Body of pancreas (tissue), 4 donors: ENCODE results near the gene ZFYVE21. TPM values are rescaled to one million over a fixed set of nuclear protein-coding genes. Genes with fewer than 3 reads are reported as not detected.

Experiments used
- ATAC-seq: fragments of 150-250 bp; one replicate; pipeline ENCODE4 v1.9.1; 2016
- DNase-seq, 4 donors: peaks; one replicate each; pipeline ENCODE4 v3.0.0-alpha.2; 2019
- H3K27ac ChIP-seq, 4 donors: fragments of 200-600 bp; sonication (generic); 1 replicate in 3 of 4; 2 replicates in 1 of 4; pipeline versions ENCODE4 v1.5.1 to v1.6.1; 2016 to 2019; ENCODE audit warnings: mild to moderate bottlenecking in 1 of 4, mixed read lengths in 1 of 4, moderate library complexity in 1 of 4
- H3K27me3 ChIP-seq, 2 donors: fragments of 200-600 bp; sonication (generic); one replicate each; pipeline ENCODE4 v1.6.0; 2016; ENCODE audit warnings: mild to moderate bottlenecking in 1 of 2
- H3K36me3 ChIP-seq, 2 donors: fragments of 200-600 bp; sonication (generic); replicated peaks in 1 of 2; 2 replicates each; pipeline ENCODE4 v1.5.1; 2016; ENCODE audit warnings: low read depth in 2 of 2; ENCODE audit not compliant: insufficient read depth in 1 of 2
- H3K4me1 ChIP-seq: fragments of 200-600 bp; sonication (generic); one replicate; pipeline ENCODE4 v1.6.0; 2016
- H3K4me3 ChIP-seq, 2 donors: fragments of 200-600 bp; sonication (generic); 1 replicate in 1 of 2; 2 replicates in 1 of 2; pipeline ENCODE4 v1.5.1; 2016 to 2019
- H3K9me3 ChIP-seq, 3 donors: fragments of 200-600 bp; sonication (generic); 1 replicate in 2 of 3; 2 replicates in 1 of 3; pipeline ENCODE4 v1.5.1; 2016
- POLR2A ChIP-seq, 3 donors: fragments of 450-650 bp; IDR thresholded peaks; one replicate each; pipeline ENCODE4 v1.6.1; 2016; ENCODE audit warnings: antibody characterized with exemption in 3 of 3, mild to moderate bottlenecking in 2 of 3
- WGBS, 2 donors: methylation state at CpG; one replicate each; pipeline ENCODE4 v1.1.5; 2017; 5-methylcytosine and 5-hydroxymethylcytosine counted together
- intact Hi-C: fragments of 100-400 bp; cut with DNase I; formaldehyde crosslinking; loops from one replicate; pipeline ENCODE4 v1.15.1; 2023
- total RNA-seq, 2 donors: library from RNA; depleted of rRNA; stranded (reverse); fragments of >200 nt; gene quantifications; one replicate each; pipeline ENCODE4 v1.1.0, GENCODE V29; 2016
- TF ChIP-seq, protein P1 (sequence below), 7 experiments: fragments of 450-650 bp in 4 of 7; fragments of 200-600 bp in 3 of 7; sonication (generic) in 3 of 7; IDR thresholded peaks; one replicate each; pipeline ENCODE4 v1.5.1; 2016 to 2019; ENCODE audit warnings: antibody characterized with exemption in 7 of 7

ZFYVE21 gene
- total RNA-seq, 2 donors from 2014 or later, result 32.9 to 82.4 TPM

GRCh38 chr14:103680491-103681231 is 34.9 kb upstream of the ZFYVE21 start:
- ATAC-seq (no peak), DNase-seq (no peak)
- H3K4me1 ChIP-seq, result no peaks in the 10 kb centered on the region
- no peak overlapping the region for H3K4me3 ChIP-seq
- no peaks in the 10 kb centered on the region for H3K9me3 ChIP-seq
- H3K36me3 ChIP-seq, result peaks cover 23 to 43% of the 10 kb centered on the region in 2 donors
- TF ChIP-seq, protein P1, sequence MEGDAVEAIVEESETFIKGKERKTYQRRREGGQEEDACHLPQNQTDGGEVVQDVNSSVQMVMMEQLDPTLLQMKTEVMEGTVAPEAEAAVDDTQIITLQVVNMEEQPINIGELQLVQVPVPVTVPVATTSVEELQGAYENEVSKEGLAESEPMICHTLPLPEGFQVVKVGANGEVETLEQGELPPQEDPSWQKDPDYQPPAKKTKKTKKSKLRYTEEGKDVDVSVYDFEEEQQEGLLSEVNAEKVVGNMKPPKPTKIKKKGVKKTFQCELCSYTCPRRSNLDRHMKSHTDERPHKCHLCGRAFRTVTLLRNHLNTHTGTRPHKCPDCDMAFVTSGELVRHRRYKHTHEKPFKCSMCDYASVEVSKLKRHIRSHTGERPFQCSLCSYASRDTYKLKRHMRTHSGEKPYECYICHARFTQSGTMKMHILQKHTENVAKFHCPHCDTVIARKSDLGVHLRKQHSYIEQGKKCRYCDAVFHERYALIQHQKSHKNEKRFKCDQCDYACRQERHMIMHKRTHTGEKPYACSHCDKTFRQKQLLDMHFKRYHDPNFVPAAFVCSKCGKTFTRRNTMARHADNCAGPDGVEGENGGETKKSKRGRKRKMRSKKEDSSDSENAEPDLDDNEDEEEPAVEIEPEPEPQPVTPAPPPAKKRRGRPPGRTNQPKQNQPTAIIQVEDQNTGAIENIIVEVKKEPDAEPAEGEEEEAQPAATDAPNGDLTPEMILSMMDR (IDR thresholded peaks at IDR 0.05), result no peak
- no peak for TF ChIP-seq POLR2A (IDR thresholded peaks at IDR 0.05)
- intact Hi-C loops, result no loop called here
- H3K27me3 ChIP-seq, result no peaks in the 10 kb centered on the region
- H3K27ac ChIP-seq, result no peak overlapping the region
- 84 to 90% methylated on average over 15 to 17 of the region's 17 CpGs for WGBS, 2 donors

- TF ChIP-seq POLR2A (IDR thresholded peaks at IDR 0.05), result no peak
- TF ChIP-seq, protein P1 (IDR thresholded peaks at IDR 0.05), result no peak
- H3K27me3 ChIP-seq, result no peaks in the 10 kb centered on the region
- DNase-seq, result no peak
- H3K27ac ChIP-seq, result no peak overlapping the region
- no peaks in the 10 kb centered on the region for H3K4me1 ChIP-seq
- no peaks in the 10 kb centered on the region for H3K9me3 ChIP-seq
- peaks cover 0 to 33% of the 10 kb centered on the region in 2 donors for H3K36me3 ChIP-seq
- intact Hi-C loops, result no loop called here
- whole genome bisulfite sequencing, 2 donors, result 81 to 82% methylated on average over 15 of the region's 15 CpGs
- no peak overlapping the region for H3K4me3 ChIP-seq
- ATAC-seq, result no peak
Measured at GRCh38 chr14:103683139-103683538, 32.5 kb upstream of the ZFYVE21 start.

- no peaks in the 10 kb centered on the region for H3K9me3 ChIP-seq
- WGBS, 2 donors, result 81 to 88% methylated on average over 6 of the region's 6 CpGs
Measured at GRCh38 chr14:103684471-103684870, 31.1 kb upstream of the ZFYVE21 start.

DNA sequence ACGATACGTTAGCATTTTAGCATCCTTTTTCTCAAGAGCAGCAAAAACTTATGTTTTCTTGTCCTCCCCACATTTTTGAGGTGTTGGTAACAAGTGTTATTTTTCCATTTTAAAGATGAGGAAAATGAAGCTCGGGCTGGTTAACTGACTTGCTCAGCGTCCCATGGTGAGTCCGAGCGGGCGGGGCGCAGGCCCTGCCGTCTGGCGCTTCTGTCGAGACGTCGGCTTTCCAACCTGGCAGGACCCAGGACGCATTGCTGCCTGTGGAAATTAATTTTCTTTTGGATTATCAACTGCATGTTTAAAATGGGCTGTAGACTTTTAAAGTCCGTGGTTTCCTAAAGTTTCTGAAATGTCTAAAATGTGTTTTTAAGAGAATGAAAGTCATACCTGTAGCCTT is 30.7 kb upstream of the ZFYVE21 start:
- Histone ChIP-seq H3K4me1 (no peaks in the 10 kb centered on the region), H3K27ac (no peak overlapping the region), H3K9me3 (no peaks in the 10 kb centered on the region), H3K4me3 (no peak overlapping the region), H3K36me3 (peaks cover 0 to 24% of the 10 kb centered on the region in 2 donors), H3K27me3 (no peaks in the 10 kb centered on the region)
- DNase-seq (no peak), ATAC-seq (no peak)
- intact Hi-C loops, result no loop called here
- TF ChIP-seq POLR2A (IDR thresholded peaks at IDR 0.05), result no peak
- TF ChIP-seq, protein P1 (IDR thresholded peaks at IDR 0.05), result no peak
- 91 to 93% methylated on average over 15 of the region's 15 CpGs for WGBS, 2 donors

More at GRCh38 chr14:103684471-103684870, 31.1 kb upstream of the ZFYVE21 start:
- no peak for TF ChIP-seq POLR2A (IDR thresholded peaks at IDR 0.05)
- TF ChIP-seq, protein P1 (IDR thresholded peaks at IDR 0.05), result no peak
- ATAC-seq, result no peak
- no peaks in the 10 kb centered on the region for H3K4me1 ChIP-seq
- no peak overlapping the region for H3K27ac ChIP-seq
- H3K36me3 ChIP-seq, result peaks cover 0 to 28% of the 10 kb centered on the region in 2 donors
- intact Hi-C loops, result no loop called here
- H3K4me3 ChIP-seq, result no peak overlapping the region
- H3K27me3 ChIP-seq, result no peaks in the 10 kb centered on the region
- DNase-seq, result no peak
